ENCODE data around the gene UNC13D.

The UNC13D gene

GRCh38 chr17:75832164-75832651 lies 12.0 kb downstream of the UNC13D start:
- Histone ChIP-seq H3K9ac (ENCODE audit: low read length) (no peak overlapping the region), H3K4me3 (ENCODE audit: insufficient read depth, low read length, poor library complexity, severe bottlenecking) (no peak overlapping the region), H2AFZ (ENCODE audit: low read depth, low read length, severe bottlenecking) (no peak overlapping the region), H3K4me2 (ENCODE audit: low read depth, low read length, poor library complexity, severe bottlenecking) (no peak overlapping the region), H3K27ac (ENCODE audit: low read depth, low read length) (no peak overlapping the region), H3K9me2 (replicated peaks; ENCODE audit: insufficient read depth, low read length) (no peaks in the 10 kb centered on the region), H4K20me1 (ENCODE audit: low read depth, low read length) (no peaks in the 10 kb centered on the region), H3K79me2 (ENCODE audit: insufficient read depth, low read length) (no peaks in the 10 kb centered on the region), H3K9me3 (ENCODE audit: insufficient read depth, low read length) (no peaks in the 10 kb centered on the region), H3K36me3 (ENCODE audit: low read length) (no peaks in the 10 kb centered on the region), H3K27me3 (ENCODE audit: low read length) (no peaks in the 10 kb centered on the region), H3F3A (ENCODE audit: insufficient read depth) (no peaks in the 10 kb centered on the region)
- no peak for TF ChIP-seq EZH2phosphoT487 (conservative IDR thresholded peaks at IDR 0.05; ENCODE audit: low read length)
- no peak for TF ChIP-seq CTCF (IDR thresholded peaks at IDR 0.05; ENCODE audit: insufficient read depth, low read length, poor library complexity, severe bottlenecking)

DNA sequence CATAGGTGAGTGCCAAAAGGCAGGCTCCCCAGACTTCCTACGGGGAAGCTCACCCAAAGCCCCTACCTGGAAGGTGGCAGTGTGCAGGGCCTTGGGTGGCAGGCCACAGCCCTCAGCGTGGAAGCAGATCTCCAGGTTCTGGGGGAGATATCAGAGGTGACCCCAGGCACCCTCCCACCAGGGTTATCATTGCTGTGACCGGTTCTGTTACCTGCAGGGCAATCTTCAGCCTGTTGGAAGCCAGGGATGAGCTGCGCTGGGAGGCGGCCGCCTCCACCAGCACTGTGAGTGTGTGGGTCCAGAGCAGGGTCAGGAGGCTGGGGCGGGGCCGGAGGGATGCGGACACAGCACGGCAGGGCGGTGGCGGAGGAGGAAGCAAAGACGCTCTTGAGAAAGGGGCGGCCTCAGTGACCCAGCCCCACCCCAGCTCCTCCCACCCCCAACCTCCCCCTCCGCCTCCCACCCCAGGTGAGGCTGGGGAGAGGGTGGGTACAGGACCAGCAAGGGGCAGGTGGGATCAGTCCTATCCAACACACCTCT lies 13.1 kb downstream of the UNC13D start:
- TF ChIP-seq EZH2phosphoT487 (conservative IDR thresholded peaks at IDR 0.05; ENCODE audit: low read length) (no peak), CTCF (IDR thresholded peaks at IDR 0.05; ENCODE audit: insufficient read depth, low read length, poor library complexity, severe bottlenecking) (no peak)
- Histone ChIP-seq H3K4me3 (ENCODE audit: insufficient read depth, low read length, poor library complexity, severe bottlenecking) (no peak overlapping the region), H3K4me2 (ENCODE audit: low read depth, low read length, poor library complexity, severe bottlenecking) (no peak overlapping the region), H3K27me3 (ENCODE audit: low read length) (no peaks in the 10 kb centered on the region), H2AFZ (ENCODE audit: low read depth, low read length, severe bottlenecking) (no peak overlapping the region), H3K27ac (ENCODE audit: low read depth, low read length) (no peak overlapping the region), H3K79me2 (ENCODE audit: insufficient read depth, low read length) (no peaks in the 10 kb centered on the region), H3K9me3 (ENCODE audit: insufficient read depth, low read length) (no peaks in the 10 kb centered on the region), H3K36me3 (ENCODE audit: low read length) (no peaks in the 10 kb centered on the region), H4K20me1 (ENCODE audit: low read depth, low read length) (no peaks in the 10 kb centered on the region), H3F3A (ENCODE audit: insufficient read depth) (no peaks in the 10 kb centered on the region), H3K9ac (ENCODE audit: low read length) (no peak overlapping the region), H3K9me2 (replicated peaks; ENCODE audit: insufficient read depth, low read length) (no peaks in the 10 kb centered on the region)

GRCh38 chr17:75830164-75831031 lies 13.8 kb downstream of the UNC13D start:
- Histone ChIP-seq H3K27ac (ENCODE audit: low read depth, low read length) (no peak overlapping the region), H3K9me2 (replicated peaks; ENCODE audit: insufficient read depth, low read length) (no peaks in the 10 kb centered on the region), H2AFZ (ENCODE audit: low read depth, low read length, severe bottlenecking) (no peak overlapping the region), H3F3A (ENCODE audit: insufficient read depth) (no peaks in the 10 kb centered on the region), H3K79me2 (ENCODE audit: insufficient read depth, low read length) (no peaks in the 10 kb centered on the region), H3K4me3 (ENCODE audit: insufficient read depth, low read length, poor library complexity, severe bottlenecking) (no peak overlapping the region), H3K9ac (ENCODE audit: low read length) (no peak overlapping the region), H4K20me1 (ENCODE audit: low read depth, low read length) (no peaks in the 10 kb centered on the region), H3K36me3 (ENCODE audit: low read length) (no peaks in the 10 kb centered on the region), H3K4me2 (ENCODE audit: low read depth, low read length, poor library complexity, severe bottlenecking) (no peak overlapping the region), H3K9me3 (ENCODE audit: insufficient read depth, low read length) (no peaks in the 10 kb centered on the region), H3K27me3 (ENCODE audit: low read length) (no peaks in the 10 kb centered on the region)
- TF ChIP-seq CTCF (IDR thresholded peaks at IDR 0.05; ENCODE audit: insufficient read depth, low read length, poor library complexity, severe bottlenecking): peak; percentile 74
- no peak for TF ChIP-seq EZH2phosphoT487 (conservative IDR thresholded peaks at IDR 0.05; ENCODE audit: low read length)
